ENCODE data around the gene PPP2R5C.

PPP2R5C gene

GRCh38 chr14:101809671-101810514, 48.4 kb downstream of the PPP2R5C start:
- peak overlapping the region; percentile 81 for H2AFZ ChIP-seq (ENCODE audit: low read depth, low read length)
- peaks cover 12% of the 10 kb centered on the region for H3K36me3 ChIP-seq (ENCODE audit: insufficient read depth, low read length)
- peak overlapping the region; percentile 95 for H3K4me3 ChIP-seq (ENCODE audit: low read length)
- H3K9me3 ChIP-seq (ENCODE audit: low read length), result no peaks in the 10 kb centered on the region
- H3K4me1 ChIP-seq (ENCODE audit: insufficient read depth, low read length), result peaks cover 32% of the 10 kb centered on the region
- H3K27me3 ChIP-seq (ENCODE audit: insufficient read depth, low read length), result no peaks in the 10 kb centered on the region

- peaks cover 32% of the 10 kb centered on the region for H3K4me1 ChIP-seq (ENCODE audit: insufficient read depth, low read length)
- H2AFZ ChIP-seq (ENCODE audit: low read depth, low read length), result no peak overlapping the region
- H3K4me3 ChIP-seq (ENCODE audit: low read length), result peak overlapping the region; percentile 95
- peaks cover 17% of the 10 kb centered on the region for H3K36me3 ChIP-seq (ENCODE audit: insufficient read depth, low read length)
- H3K9me3 ChIP-seq (ENCODE audit: low read length), result no peaks in the 10 kb centered on the region
- H3K27me3 ChIP-seq (ENCODE audit: insufficient read depth, low read length), result no peaks in the 10 kb centered on the region
Measured at GRCh38 chr14:101810897-101811621, 49.5 kb downstream of the PPP2R5C start.

- Histone ChIP-seq H3K36me3 (ENCODE audit: insufficient read depth, low read length) (peaks cover 20% of the 10 kb centered on the region), H3K9me3 (ENCODE audit: low read length) (no peaks in the 10 kb centered on the region), H3K4me3 (ENCODE audit: low read length) (no peak overlapping the region), H3K4me1 (ENCODE audit: insufficient read depth, low read length) (peaks cover 32% of the 10 kb centered on the region), H2AFZ (ENCODE audit: low read depth, low read length) (no peak overlapping the region), H3K27me3 (ENCODE audit: insufficient read depth, low read length) (no peaks in the 10 kb centered on the region)
Measured at GRCh38 chr14:101812071-101812470, 50.6 kb downstream of the PPP2R5C start.

GRCh38 chr14:101813171-101813759, 51.8 kb downstream of the PPP2R5C start:
- Histone ChIP-seq H3K9me3 (ENCODE audit: low read length) (no peaks in the 10 kb centered on the region), H3K27me3 (ENCODE audit: insufficient read depth, low read length) (no peaks in the 10 kb centered on the region), H3K36me3 (ENCODE audit: insufficient read depth, low read length) (peaks cover 20% of the 10 kb centered on the region), H3K4me3 (ENCODE audit: low read length) (no peak overlapping the region), H3K4me1 (ENCODE audit: insufficient read depth, low read length) (peaks cover 24% of the 10 kb centered on the region), H2AFZ (ENCODE audit: low read depth, low read length) (no peak overlapping the region)

GRCh38 chr14:101813833-101814232, 52.3 kb downstream of the PPP2R5C start:
- Histone ChIP-seq H3K36me3 (ENCODE audit: insufficient read depth, low read length) (peaks cover 21% of the 10 kb centered on the region), H3K4me1 (ENCODE audit: insufficient read depth, low read length) (peaks cover 18% of the 10 kb centered on the region), H3K4me3 (ENCODE audit: low read length) (no peak overlapping the region), H3K9me3 (ENCODE audit: low read length) (no peaks in the 10 kb centered on the region), H2AFZ (ENCODE audit: low read depth, low read length) (no peak overlapping the region), H3K27me3 (ENCODE audit: insufficient read depth, low read length) (no peaks in the 10 kb centered on the region)

- Histone ChIP-seq H3K9me3 (ENCODE audit: low read length) (peaks cover 4% of the 10 kb centered on the region), H3K4me3 (ENCODE audit: low read length) (no peak overlapping the region), H3K27me3 (ENCODE audit: insufficient read depth, low read length) (no peaks in the 10 kb centered on the region)
Measured at GRCh38 chr14:101814934-101815333, 53.4 kb downstream of the PPP2R5C start.

GRCh38 chr14:101815994-101816393, 54.5 kb downstream of the PPP2R5C start:
- peaks cover 6% of the 10 kb centered on the region for H3K9me3 ChIP-seq (ENCODE audit: low read length)
- no peak overlapping the region for H2AFZ ChIP-seq (ENCODE audit: low read depth, low read length)
- peaks cover 32% of the 10 kb centered on the region for H3K36me3 ChIP-seq (ENCODE audit: insufficient read depth, low read length)
- no peak overlapping the region for H3K4me3 ChIP-seq (ENCODE audit: low read length)
- peaks cover 11% of the 10 kb centered on the region for H3K4me1 ChIP-seq (ENCODE audit: insufficient read depth, low read length)
- H3K27me3 ChIP-seq (ENCODE audit: insufficient read depth, low read length), result no peaks in the 10 kb centered on the region

More at GRCh38 chr14:101814934-101815333, 53.4 kb downstream of the PPP2R5C start:
- Histone ChIP-seq H2AFZ (ENCODE audit: low read depth, low read length) (no peak overlapping the region), H3K4me1 (ENCODE audit: insufficient read depth, low read length) (peaks cover 13% of the 10 kb centered on the region), H3K36me3 (ENCODE audit: insufficient read depth, low read length) (peaks cover 27% of the 10 kb centered on the region)

GRCh38 chr14:101817501-101818001, 56.0 kb downstream of the PPP2R5C start:
- Histone ChIP-seq H2AFZ (ENCODE audit: low read depth, low read length) (no peak overlapping the region), H3K36me3 (ENCODE audit: insufficient read depth, low read length) (peaks cover 29% of the 10 kb centered on the region), H3K27me3 (ENCODE audit: insufficient read depth, low read length) (no peaks in the 10 kb centered on the region), H3K4me1 (ENCODE audit: insufficient read depth, low read length) (no peaks in the 10 kb centered on the region), H3K9me3 (ENCODE audit: low read length) (peaks cover 6% of the 10 kb centered on the region), H3K4me3 (ENCODE audit: low read length) (no peak overlapping the region)

GRCh38 chr14:101819251-101819990, 57.9 kb downstream of the PPP2R5C start:
- no peaks in the 10 kb centered on the region for H3K4me1 ChIP-seq (ENCODE audit: insufficient read depth, low read length)
- H3K4me3 ChIP-seq (ENCODE audit: low read length), result no peak overlapping the region
- no peaks in the 10 kb centered on the region for H3K27me3 ChIP-seq (ENCODE audit: insufficient read depth, low read length)
- H3K36me3 ChIP-seq (ENCODE audit: insufficient read depth, low read length), result peaks cover 34% of the 10 kb centered on the region
- no peak overlapping the region for H2AFZ ChIP-seq (ENCODE audit: low read depth, low read length)
- H3K9me3 ChIP-seq (ENCODE audit: low read length), result peaks cover 9% of the 10 kb centered on the region

- Histone ChIP-seq H2AFZ (ENCODE audit: low read depth, low read length) (no peak overlapping the region), H3K9me3 (ENCODE audit: low read length) (peaks cover 15% of the 10 kb centered on the region), H3K36me3 (ENCODE audit: insufficient read depth, low read length) (peaks cover 27% of the 10 kb centered on the region)
Measured at GRCh38 chr14:101820283-101820798, 58.8 kb downstream of the PPP2R5C start.

GRCh38 chr14:101821528-101821927, 60.0 kb downstream of the PPP2R5C start:
- H3K9me3 ChIP-seq (ENCODE audit: low read length), result peaks cover 17% of the 10 kb centered on the region
- no peak overlapping the region for H3K4me3 ChIP-seq (ENCODE audit: low read length)
- H3K4me1 ChIP-seq (ENCODE audit: insufficient read depth, low read length), result no peaks in the 10 kb centered on the region
- no peak overlapping the region for H2AFZ ChIP-seq (ENCODE audit: low read depth, low read length)
- H3K27me3 ChIP-seq (ENCODE audit: insufficient read depth, low read length), result no peaks in the 10 kb centered on the region
- H3K36me3 ChIP-seq (ENCODE audit: insufficient read depth, low read length), result peaks cover 22% of the 10 kb centered on the region

More at GRCh38 chr14:101820283-101820798, 58.8 kb downstream of the PPP2R5C start:
- Histone ChIP-seq H3K4me3 (ENCODE audit: low read length) (no peak overlapping the region), H3K27me3 (ENCODE audit: insufficient read depth, low read length) (no peaks in the 10 kb centered on the region), H3K4me1 (ENCODE audit: insufficient read depth, low read length) (no peaks in the 10 kb centered on the region)

- Histone ChIP-seq H3K4me3 (ENCODE audit: low read length) (no peak overlapping the region), H3K4me1 (ENCODE audit: insufficient read depth, low read length) (no peaks in the 10 kb centered on the region), H3K36me3 (ENCODE audit: insufficient read depth, low read length) (peaks cover 26% of the 10 kb centered on the region), H2AFZ (ENCODE audit: low read depth, low read length) (no peak overlapping the region), H3K9me3 (ENCODE audit: low read length) (peaks cover 17% of the 10 kb centered on the region), H3K27me3 (ENCODE audit: insufficient read depth, low read length) (no peaks in the 10 kb centered on the region)
Measured at GRCh38 chr14:101823066-101823465, 61.6 kb downstream of the PPP2R5C start.
